Psoas muscle (tissue), 8 donors: ENCODE data around the gene LYRM2. TPM values are rescaled to one million over a fixed set of nuclear protein-coding genes. Genes with fewer than 3 reads are reported as not detected.
"Not testable (repeated sequence)": the region's sequence is repeated elsewhere in the genome, so short reads cannot be mapped to it uniquely, and the experiment has no call there.

Source experiments
- ATAC-seq, 4 donors: fragments of 200-7000 bp; cut with Tn5 transposase; one replicate each; pipeline ENCODE4 v1.9.1; 2020; ENCODE audit warnings: moderate library complexity in 3 of 4, mild to moderate bottlenecking in 2 of 4
- DNase-seq, 2 donors: peaks; one replicate each; pipeline ENCODE4 v3.0.0-alpha.2; 2020
- H3K27ac ChIP-seq: fragments of 200-600 bp; one replicate; pipeline ENCODE4 v1.8.0; 2022
- H3K27me3 ChIP-seq, 3 donors: fragments of 200-600 bp in 1 of 3; one replicate each; pipeline versions ENCODE4 v1.6.1 to v1.8.0; 2013 to 2022; ENCODE audit warnings: low read length in 2 of 3, mild to moderate bottlenecking in 2 of 3, moderate library complexity in 1 of 3; ENCODE audit not compliant: insufficient read depth in 3 of 3
- H3K36me3 ChIP-seq, 2 donors: fragments of 200-600 bp in 1 of 2; one replicate each; pipeline versions ENCODE4 v1.6.1 to v1.8.0; 2013 to 2022; ENCODE audit warnings: low read depth in 1 of 2, mild to moderate bottlenecking in 1 of 2, moderate library complexity in 1 of 2; ENCODE audit not compliant: insufficient read depth in 1 of 2
- H3K4me1 ChIP-seq: fragments of 200-600 bp; one replicate; pipeline ENCODE4 v1.8.0; 2022
- H3K4me3 ChIP-seq: fragments of 200-600 bp; one replicate; pipeline ENCODE4 v1.8.0; 2022; ENCODE audit warnings: mild to moderate bottlenecking
- H3K9me3 ChIP-seq: fragments of 200-600 bp; one replicate; pipeline ENCODE4 v1.8.0; 2022
- WGBS, 3 donors: extraction: QIAGEN DNeasy Blood & Tissue Kit; methylation state at CpG; one replicate each; pipeline versions ENCODE4 v1.1.6 to v1.1.7; 2013; 5-methylcytosine and 5-hydroxymethylcytosine counted together
- intact Hi-C, 2 donors: fragments of 100-400 bp; cut with DNase I; formaldehyde crosslinking; loops; one replicate each; pipeline versions ENCODE4 v1.11.0 to v1.14.2; 2022
- polyA plus RNA-seq, 3 donors: library from polyadenylated mRNA; stranded (reverse); fragments of 200-250 nt; gene quantifications; one replicate each; pipeline ENCODE4 v1.2.3, GENCODE V29; 2013
- total RNA-seq, 4 donors: library from RNA; stranded (reverse); fragmentation: NEBNext Ultra II Directional in 2 of 4; extraction: Animal tissue kit (Norgen Biotek cat#: 25700) in 2 of 4; gene quantifications; one replicate each; pipeline versions ENCODE4 v1.2.1 to v1.2.4, GENCODE V29; 2021 to 2023
- TF ChIP-seq, protein P1 (sequence below): fragments of 200-600 bp; IDR thresholded peaks from one replicate; pipeline ENCODE4 v1.8.0; 2022; ENCODE audit warnings: antibody characterized with exemption
- donor health status: healthy with polysubstance abuse.
- donor health status: DM: no; HTN: no; CAD: no; lungs with moderate emphysema.
- donor health status: Bipolar disorder and iron deficiency.
- donor health status: healthy.
- donor health status: DM: yes; HTN: yes; CAD: no.
- donor health status: DM: no; HTN: no; CAD: no.
- donor health status: DM: no; HTN: no; CAD: no.
- donor health status: DM: yes; HTN: yes; CAD: no.

LYRM2 gene
- total and polyA plus RNA-seq, 7 donors = 22.1 to 71.1 (median 37.0) TPM

DNA sequence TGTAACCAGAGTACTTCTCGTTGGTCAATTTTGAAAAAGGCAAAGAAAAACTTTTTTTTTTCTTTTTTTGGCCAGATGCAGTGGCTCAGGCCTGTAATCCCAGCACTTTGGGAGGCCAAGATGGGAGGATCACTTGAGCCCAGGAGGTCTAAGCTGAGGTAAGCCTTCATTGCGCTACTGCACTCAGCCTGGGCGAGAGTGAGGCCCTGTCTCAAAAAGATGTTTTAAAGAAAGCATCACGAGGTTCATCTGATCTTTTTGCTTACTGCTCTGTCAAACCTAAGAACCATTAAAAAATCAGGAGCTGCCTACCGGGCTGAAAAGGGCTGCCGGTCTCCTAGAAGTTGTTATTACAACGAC is 607 bp downstream of the LYRM2 start:
- 13 to 16% (median 14%) methylated on average over 7 of the region's 7 CpGs for WGBS, 3 donors
- peaks cover 2 to 46% of the 10 kb centered on the region in 2 donors for H3K36me3 ChIP-seq
- peak overlapping the region; percentile 77 for H3K4me3 ChIP-seq
- peak in 2 of 4 donors; percentile 17 to 35 for ATAC-seq
- peak overlapping the region; percentile 92 for H3K27ac ChIP-seq
- TF ChIP-seq, protein P1, sequence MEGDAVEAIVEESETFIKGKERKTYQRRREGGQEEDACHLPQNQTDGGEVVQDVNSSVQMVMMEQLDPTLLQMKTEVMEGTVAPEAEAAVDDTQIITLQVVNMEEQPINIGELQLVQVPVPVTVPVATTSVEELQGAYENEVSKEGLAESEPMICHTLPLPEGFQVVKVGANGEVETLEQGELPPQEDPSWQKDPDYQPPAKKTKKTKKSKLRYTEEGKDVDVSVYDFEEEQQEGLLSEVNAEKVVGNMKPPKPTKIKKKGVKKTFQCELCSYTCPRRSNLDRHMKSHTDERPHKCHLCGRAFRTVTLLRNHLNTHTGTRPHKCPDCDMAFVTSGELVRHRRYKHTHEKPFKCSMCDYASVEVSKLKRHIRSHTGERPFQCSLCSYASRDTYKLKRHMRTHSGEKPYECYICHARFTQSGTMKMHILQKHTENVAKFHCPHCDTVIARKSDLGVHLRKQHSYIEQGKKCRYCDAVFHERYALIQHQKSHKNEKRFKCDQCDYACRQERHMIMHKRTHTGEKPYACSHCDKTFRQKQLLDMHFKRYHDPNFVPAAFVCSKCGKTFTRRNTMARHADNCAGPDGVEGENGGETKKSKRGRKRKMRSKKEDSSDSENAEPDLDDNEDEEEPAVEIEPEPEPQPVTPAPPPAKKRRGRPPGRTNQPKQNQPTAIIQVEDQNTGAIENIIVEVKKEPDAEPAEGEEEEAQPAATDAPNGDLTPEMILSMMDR = no peak
- H3K4me1 ChIP-seq = peaks cover 20% of the 10 kb centered on the region
- intact Hi-C loops = no loop called here
- no peaks in the 10 kb centered on the region for H3K9me3 ChIP-seq
- DNase-seq = no peak
- H3K27me3 ChIP-seq = no peaks in the 10 kb centered on the region

DNA sequence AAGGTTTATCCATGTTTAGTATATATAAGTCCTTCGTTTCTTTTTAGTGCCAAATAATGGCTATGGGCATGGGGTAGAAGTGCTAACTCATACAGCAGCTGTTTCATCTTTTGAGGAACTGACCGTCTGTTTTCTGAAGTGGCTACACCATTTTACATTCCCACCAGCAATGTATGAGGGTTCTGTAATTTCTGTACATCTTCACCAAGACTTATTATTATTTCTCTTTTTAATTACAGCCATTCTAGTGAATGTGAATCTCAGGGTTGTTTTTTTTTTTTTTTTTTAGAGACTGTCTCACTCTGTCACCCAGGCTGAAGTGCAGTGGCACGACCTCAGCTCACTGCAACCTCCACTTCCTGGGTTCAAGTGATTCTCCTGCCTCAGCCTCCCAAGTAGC is 2.1 kb downstream of the LYRM2 start:
- H3K27ac ChIP-seq, H3K4me3 ChIP-seq, H3K27me3 ChIP-seq, intact Hi-C loops, H3K9me3 ChIP-seq, DNase-seq, ATAC-seq: not testable (repeated sequence)
- Histone ChIP-seq H3K4me1 (peaks cover 20% of the 10 kb centered on the region), H3K36me3 (peaks cover 2 to 36% of the 10 kb centered on the region in 2 donors)
- WGBS, 3 donors = 92 to 97% (median 96%) methylated on average over 3 of the region's 3 CpGs

DNA sequence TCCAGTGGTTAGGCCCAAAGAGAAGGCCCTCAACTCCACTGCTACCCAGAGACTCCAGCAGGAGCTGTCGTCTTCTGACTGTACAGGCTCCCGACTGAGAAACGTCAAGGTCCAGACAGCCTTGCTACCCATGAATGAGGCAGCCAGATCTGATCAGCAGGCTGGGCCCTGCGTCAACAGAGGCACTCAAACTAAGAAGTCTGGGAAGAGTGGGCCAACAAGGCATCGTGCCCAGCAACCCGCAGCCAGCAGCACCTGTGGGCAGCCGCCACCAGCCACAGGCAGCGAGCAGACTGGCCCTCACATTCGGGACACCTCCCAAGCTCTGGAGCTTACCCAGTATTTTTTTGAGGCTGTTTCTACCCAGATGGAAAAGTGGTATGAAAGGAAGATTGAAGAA is 8.1 kb downstream of the LYRM2 start:
- no peaks in the 10 kb centered on the region for H3K9me3 ChIP-seq
- TF ChIP-seq, protein P1 = no peak
- no peak overlapping the region for H3K4me3 ChIP-seq
- no peak overlapping the region for H3K27ac ChIP-seq
- intact Hi-C loops = no loop called here
- ATAC-seq = peak; percentile 46 to 72 (median 68)
- WGBS, 3 donors = 33 to 69% (median 38%) methylated on average over 9 of the region's 9 CpGs
- no peaks in the 10 kb centered on the region for H3K27me3 ChIP-seq
- no peak for DNase-seq
- no peaks in the 10 kb centered on the region for H3K4me1 ChIP-seq
- H3K36me3 ChIP-seq = peaks cover 0 to 21% of the 10 kb centered on the region in 2 donors

DNA sequence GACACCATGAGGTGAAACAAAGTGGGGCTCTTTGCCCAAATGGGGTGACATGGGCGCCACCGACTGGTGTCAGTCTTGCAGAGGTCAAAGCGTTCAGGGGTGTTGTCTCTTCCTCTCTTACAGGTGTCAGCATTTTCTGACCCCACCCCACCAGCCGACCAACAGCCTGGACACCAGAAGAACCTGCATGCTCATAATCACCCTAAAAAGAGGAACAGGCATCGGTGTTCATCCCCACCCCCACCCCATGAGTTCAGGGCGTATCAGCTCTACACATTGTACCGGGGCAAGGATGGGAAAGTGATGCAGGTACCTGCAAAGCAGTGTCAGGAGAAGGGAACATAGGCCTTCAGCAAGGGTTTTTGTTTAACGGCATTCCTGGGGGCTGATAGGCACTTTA is 14.8 kb downstream of the LYRM2 start:
- no peaks in the 10 kb centered on the region for H3K27me3 ChIP-seq
- intact Hi-C loops = no loop called here
- H3K4me1 ChIP-seq = no peaks in the 10 kb centered on the region
- TF ChIP-seq, protein P1 = no peak
- peaks cover 0 to 11% of the 10 kb centered on the region in 2 donors for H3K36me3 ChIP-seq
- no peak overlapping the region for H3K27ac ChIP-seq
- DNase-seq = no peak
- H3K9me3 ChIP-seq = no peaks in the 10 kb centered on the region
- 88 to 93% (median 92%) methylated on average over 8 of the region's 8 CpGs for WGBS, 3 donors
- no peak for ATAC-seq
- no peak overlapping the region for H3K4me3 ChIP-seq

DNA sequence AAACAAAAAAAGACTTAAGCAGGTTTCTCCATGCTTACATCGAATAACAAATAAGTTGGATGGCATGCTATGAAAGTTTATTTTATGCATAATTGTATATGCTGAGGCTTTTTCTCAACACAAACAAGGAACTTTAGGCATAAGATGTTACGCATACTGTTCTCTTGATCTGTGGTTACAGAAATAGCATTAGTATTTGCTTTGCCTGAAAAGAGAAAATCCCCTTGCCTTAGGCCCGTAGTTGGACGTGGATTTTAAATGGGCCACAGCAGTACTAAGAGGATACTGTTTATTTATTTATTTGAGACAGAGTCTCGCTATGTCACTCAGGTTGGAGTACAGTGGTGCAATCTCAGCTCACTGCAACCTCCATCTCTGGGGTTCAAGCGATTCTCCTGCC is 19.0 kb downstream of the LYRM2 start:
- Histone ChIP-seq H3K4me3 (no peak overlapping the region), H3K27me3 (no peaks in the 10 kb centered on the region), H3K4me1 (no peaks in the 10 kb centered on the region), H3K9me3 (no peaks in the 10 kb centered on the region), H3K36me3 (peaks cover 2 to 6% of the 10 kb centered on the region in 2 donors), H3K27ac (no peak overlapping the region)
- TF ChIP-seq, protein P1 = no peak
- intact Hi-C loops = no loop called here
- DNase-seq (no peak), ATAC-seq (no peak)
- WGBS, 3 donors = 95 to 96% (median 96%) methylated on average over 6 of the region's 6 CpGs
